ENCODE measurements around the gene SCGB1A1.
A peak's percentile ranks its signal among the peaks of the same experiment; 100 is the strongest.
"Not testable (repeated sequence)": the region's sequence is repeated elsewhere in the genome, so short reads cannot be mapped to it uniquely, and the experiment has no call there.

SCGB1A1 gene, protein sequence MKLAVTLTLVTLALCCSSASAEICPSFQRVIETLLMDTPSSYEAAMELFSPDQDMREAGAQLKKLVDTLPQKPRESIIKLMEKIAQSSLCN
- 0 reads per million in 3 experiments for total RNA-seq

DNA sequence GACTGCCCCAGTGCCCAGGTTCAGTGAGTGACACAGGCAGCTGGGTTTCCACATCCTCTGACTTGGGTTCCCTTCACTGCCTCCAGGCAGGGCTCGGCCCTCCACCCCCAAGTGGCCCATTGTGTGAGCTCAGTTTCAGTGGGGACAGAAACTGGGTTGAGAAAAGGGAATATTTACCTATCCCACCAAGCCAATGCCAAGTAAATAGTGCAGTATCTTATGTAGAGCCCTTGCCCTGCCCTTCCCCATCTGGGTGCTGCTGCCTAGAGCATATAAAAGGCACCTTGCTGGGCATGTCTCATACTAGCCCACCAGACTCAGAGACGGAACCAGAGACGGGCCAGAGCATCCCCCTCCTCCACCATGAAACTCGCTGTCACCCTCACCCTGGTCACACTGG is at the start of gene SCGB1A1:
Gene SCGB1A1 (plus strand): TSS at position 301 of the 400 bp plus-strand sequence. CDS start 63 bp downstream, at position 364.
- no peak for DNase-seq

DNA sequence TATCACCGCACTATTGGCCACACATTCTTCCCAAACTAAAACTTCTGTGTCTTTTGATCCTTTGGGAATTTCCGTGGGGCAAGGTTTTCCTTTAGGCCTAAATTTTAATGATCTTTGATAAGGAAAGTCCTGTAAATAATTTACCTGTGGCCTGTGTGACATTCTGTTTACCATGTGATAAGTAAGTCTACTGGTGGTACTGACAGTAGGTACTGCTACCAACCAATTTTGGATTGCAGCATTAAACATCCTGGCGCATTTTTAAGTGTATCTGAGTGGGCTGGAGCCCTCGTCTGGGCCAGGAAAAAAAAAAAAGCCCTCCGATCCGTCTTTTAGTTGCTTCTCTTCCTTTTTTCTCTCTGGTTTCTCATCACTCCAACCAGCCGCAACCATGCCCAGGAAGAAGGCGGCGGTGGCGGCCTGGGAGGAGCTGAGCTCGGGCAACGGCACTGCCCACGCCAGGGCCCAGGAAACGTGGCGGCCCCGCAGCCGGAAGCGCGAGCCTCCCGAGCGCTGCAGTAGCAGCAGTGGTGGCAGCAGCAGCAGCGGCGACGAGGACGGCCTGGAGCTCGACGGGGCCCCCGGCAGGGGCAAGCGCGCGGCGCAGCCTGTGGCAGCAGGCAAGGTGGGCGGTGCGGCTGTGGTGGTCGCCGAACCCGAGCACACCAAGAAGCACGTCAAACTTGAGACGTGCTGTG is 47.9 kb upstream of the SCGB1A1 start:
- peak; percentile 45 for DNase-seq

DNA sequence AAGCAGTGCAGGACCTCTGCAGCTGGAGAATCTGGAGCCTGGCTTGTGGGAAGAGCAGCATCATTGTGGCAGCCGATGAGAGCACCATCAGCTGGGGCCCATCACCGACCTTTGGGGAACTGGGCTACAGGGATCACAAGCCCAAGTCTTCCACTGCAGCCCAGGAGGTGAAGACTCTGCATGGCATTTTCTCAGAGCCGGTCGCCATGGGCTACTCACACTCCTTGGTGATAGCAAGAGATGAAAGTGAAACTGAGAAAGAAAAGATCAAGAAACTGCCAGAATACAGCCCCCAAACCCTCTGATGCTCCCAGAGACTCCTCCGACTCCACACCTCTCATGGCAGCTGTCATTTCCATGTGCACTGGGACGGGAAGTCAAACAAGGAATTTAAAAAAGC is 46.0 kb upstream of the SCGB1A1 start:
- DNase-seq = no peak

DNA sequence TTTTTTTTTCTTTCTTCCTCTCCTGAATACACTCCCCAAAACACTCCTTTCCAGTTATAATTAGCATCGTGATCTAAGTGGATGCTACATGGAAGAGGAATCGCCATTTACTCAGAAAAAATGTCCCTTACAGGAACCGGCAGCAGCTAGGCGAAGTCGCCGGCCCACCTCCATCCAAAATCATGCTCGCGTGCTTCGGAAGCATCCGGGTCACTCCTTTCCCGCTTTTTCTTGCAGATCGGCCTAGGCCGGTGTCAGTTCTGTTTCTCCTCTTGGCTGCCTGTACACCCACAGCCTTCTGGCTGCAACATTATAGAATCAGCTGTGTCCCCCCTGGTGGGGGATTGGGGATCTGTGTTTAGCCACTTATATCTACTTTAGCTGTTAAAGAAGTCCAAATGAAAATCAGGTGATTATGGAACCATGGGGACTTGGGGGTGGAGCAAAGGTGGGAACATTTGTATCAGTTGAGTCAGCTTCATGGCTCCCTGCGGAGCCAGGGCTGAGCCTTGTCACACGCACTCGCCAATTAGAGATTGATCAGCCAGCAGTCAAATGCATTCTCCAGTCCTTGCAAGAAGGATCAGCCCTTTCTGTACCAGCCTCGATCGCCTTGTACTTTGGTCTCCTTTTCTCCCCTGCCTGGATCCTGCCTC is 45.2 kb upstream of the SCGB1A1 start:
- DNase-seq = no peak

DNA sequence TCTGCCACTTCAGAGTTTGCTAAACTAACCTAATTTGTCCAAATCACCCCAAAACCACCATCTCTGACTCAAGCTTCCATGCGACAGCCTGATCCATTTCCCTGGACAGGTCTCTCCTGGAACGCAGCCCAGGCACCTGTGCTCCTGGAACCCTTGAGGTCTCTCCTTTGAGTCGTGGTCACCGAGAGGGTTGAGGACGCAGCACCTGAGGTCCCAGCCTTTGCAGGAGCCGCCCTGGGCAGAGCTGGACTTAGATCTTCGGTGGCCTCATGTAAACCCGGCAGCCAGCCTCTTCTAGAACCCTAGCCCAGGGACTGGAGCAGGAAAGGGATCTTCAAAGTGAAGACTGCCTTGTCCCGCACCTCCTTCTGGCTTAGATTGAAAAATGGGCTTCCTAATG is 44.0 kb upstream of the SCGB1A1 start:
- DNase-seq = no peak

DNA sequence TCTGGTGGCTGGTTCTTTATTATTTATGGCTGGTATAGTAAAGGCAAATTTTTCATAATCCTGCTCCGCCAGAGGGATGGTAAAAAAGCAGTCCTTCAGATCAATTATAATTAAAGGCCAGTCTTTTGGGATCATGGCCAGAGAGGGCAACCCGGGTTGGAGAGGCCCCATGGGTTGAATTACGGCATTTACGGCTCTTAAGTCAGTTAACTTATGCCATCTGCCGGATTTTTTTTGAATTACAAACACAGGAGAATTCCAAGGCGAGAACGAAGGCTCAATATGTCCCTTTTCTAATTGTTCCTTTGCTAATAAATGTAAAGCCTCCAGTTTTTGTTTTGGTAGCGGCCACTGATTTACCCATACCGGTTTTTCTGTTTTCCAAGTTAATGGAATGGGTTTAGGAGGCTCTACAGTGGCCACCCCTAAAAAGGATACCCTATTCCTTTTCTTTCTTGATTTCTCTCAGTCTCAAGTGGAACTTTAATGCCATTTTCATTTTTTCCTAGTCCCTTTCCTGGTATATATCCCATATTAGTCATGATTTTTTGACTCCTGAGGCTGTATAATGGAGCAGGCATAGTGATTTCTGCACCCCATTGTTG is 40.3 kb upstream of the SCGB1A1 start:
- peak; percentile 26 for DNase-seq

DNA sequence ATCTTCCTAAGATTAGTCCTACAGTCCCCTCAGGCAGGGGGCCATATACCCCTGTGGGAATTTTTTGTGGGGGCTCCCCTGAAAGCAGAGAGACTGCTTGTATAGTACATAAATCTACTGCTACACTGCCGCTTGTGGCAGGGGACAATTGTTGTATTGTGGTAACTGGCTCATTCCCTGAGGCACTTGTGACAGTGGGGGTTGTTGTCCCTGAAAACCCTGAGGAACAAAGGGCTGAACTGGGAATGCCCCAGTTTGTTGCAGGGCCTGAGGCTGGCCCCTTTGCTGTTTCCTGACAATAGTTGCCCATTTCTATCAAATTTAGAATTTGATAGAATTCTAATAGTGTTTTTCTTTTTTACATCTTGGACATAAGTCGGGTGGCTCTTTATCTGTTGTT is 39.2 kb upstream of the SCGB1A1 start:
- not testable (repeated sequence) for DNase-seq

DNA sequence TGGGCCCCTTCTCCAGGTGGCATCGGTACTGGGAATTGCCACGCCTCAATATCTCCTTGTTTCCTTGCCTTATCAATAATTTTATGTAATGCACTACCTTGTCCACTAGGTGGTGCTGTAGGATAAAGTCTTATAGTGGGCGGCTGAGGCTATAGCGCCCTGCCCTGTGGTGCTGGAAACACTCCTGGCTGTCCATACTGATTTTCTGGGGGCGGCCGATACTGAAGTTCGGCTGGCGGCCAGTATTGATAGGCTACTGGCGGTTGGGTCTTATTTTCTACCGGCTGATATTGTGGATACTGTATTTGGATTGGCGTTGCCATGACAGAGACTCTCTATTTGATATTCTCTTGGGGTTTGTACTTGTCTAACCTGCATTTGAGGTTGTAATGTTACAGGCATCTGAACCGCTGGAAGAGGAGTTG is 38.0 kb upstream of the SCGB1A1 start:
- DNase-seq = peak; percentile 61

DNA sequence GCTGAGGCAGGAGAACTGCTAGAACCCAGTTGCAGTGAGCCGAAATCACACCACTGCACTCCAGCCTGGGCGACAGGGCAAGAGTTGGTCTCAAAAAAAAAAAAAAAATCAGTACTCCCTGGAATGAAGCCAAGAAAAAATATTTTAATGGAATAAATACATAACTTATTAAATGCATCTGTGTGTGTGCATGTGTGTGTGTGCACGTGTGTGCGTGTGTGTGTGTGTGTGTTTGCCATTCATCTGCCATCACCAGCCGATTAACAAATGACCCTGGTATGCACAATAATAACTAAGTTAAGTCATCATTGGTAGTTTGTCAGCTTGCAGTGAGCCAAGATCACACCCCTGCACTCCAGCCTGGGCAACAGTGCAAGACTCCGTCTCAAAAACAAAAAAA is 35.0 kb upstream of the SCGB1A1 start:
- no peak for DNase-seq

DNA sequence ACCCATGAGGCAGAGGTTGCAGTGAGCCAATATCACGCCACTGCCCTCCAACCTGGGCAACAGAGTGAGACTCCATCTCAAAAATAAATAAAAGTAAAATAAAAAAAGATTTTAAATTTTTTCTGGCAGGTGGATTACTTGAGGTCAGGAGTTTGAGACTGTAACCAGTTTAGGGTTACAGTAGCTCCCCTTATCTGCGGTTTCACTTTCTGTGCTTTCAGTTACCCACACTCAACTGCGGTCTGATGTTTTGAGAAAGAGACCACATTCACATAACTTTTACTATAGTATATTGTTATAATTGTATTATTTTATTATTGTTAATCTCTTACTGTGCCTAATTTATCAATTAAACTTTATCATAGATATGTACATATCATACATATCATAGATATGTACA is 32.8 kb upstream of the SCGB1A1 start:
- peak; percentile 40 for DNase-seq

DNA sequence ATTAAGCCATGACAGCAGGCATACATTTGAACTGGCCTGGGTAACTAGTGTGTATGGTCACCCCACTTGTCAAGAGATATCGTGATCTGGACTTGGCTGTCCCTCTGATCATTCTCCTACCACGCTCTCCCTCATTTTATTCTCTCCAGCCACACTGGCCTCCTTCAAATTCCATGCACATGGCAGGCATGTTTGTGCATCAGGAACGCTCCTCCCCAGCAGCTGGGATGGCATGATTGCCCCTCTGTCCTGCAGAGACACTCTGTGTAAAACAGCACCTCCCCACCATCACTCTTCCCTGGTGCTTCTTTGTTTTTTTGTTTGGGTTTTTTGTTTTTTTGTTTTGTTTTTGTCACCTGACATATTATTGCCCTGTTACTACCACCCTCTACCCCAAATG is 31.5 kb upstream of the SCGB1A1 start:
- no peak for DNase-seq

DNA sequence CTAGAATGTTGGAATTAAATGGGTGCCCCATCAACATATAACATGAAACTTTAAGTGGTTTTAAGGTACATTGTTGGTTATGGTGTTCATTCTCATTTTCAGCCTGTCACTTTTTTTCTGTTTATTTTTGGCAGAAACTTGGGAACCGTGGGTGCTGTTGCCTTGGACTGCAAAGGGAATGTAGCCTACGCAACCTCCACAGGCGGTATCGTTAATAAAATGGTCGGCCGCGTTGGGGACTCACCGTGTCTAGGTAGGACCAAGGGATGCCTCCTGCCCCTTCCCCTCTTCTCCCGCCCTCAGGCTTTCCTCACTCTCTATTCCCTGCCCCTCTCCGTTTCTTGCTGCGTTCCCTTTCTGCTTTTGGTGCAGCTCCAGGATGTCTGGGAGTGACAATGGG is 29.8 kb upstream of the SCGB1A1 start:
- no peak for DNase-seq

DNA sequence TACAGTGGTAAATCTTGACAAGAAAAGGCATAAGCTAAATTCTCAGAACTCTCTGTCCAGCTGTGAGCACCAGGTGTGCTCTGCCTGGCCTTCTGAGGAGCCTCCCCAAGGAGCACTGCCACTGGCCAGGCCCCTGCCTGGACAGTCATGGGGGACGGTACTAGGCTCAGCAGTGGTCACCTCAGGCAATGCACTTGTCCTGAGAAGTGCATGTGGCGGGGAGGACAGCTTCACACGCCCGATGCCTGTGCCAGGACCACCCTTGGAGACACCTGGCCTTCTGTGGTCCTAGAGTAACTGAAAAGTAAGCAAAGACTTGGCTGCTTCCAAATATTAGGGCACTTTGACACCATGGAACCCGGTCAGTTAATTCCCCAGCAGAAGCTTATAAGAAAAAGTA is 28.6 kb upstream of the SCGB1A1 start:
- no peak for DNase-seq

DNA sequence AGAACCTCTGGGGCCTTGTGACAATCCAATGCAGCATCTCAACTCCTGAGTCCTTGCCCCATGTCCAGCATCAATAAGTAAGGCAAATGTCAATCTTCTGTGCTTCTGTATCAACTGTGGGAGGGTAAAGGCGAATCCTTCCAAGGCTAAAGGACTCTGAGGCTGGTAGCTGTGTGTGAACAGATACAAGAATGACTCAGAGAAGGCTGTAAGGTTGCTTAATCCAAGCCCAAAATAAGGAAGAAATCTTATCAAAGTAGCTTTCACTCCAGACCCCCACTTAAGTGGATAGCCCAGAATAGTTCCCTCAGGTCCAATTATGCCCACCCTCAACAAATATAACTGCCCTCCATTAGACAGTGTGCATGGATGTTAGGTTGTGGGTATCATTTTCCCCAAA is 28.1 kb upstream of the SCGB1A1 start:
- DNase-seq = no peak

DNA sequence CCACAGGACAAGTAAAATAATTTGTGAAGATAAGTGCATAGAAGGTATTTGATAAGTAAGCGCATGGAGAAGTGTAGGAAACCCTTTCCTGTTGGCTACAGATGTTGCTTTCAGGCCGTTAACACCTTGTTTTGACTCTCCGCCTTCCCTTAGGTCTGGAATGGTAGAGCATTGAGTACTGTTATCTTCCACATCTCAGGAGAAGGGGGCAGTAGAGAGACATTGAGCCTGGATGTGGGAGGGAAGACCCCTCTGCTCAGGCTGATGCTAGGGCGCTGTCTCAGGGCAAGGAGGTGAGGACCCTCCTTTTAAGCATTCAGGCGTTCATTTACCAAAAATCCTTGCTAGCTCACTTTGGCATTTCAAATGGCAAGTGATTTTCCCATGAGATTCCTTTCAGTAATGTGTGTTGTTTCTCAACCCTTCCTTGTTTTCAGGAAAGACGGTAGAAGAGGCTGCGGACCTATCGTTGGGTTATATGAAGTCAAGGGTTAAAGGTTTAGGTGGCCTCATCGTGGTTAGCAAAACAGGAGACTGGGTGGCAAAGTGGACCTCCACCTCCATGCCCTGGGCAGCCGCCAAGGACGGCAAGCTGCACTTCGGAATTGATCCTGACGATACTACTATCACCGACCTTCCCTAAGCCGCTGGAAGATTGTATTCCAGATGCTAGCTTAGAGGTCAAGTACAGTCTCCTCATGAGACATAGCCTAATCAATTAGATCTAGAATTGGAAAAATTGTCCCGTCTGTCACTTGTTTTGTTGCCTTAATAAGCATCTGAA is 27.0 kb upstream of the SCGB1A1 start:
- no peak for DNase-seq

DNA sequence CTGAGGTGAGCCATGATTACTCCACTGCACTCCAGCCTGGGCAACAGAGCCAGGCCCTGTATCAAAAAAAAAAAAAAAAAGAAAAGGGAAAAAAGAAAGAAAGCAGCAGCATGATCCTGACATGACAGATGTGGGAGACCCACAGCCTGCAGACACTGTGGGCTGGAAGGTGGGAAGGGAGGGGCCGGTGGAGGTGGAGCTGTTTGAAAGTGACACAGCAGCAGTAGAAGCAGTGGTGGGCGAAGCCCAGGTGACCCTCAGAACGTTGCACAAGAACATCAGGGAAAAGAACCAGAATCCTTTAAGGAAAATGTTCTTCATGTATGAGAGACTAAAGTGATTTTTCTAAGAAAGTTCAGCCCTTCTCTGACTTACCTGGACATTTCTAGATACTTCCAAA is 26.3 kb upstream of the SCGB1A1 start:
- DNase-seq = no peak

DNA sequence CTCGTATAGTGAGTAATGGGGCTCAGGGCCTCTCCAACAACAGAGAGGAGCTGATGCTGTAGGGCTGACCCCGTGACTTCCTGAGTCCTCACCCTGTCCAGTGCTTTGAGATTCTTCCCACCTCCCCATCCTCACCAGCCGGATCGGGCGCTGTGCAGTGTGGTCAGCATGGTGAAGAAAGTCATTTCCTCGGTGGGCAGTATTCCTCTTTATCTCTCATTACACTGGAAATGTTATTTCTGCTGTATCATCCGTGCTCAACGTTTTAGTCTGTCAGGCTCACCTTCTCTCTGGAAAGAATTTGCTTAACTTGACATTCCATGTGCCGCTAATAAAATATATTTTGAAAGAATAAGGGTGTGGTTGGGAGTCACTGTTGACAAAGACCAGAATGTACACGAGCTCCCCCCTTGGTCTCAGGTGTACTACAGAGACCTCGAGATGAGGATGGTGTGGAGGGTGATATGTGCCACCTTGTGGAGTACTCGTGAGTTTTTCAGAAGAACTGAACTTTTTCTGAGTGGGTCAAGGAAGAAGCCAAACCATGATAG is 25.7 kb upstream of the SCGB1A1 start:
- DNase-seq = no peak

DNA sequence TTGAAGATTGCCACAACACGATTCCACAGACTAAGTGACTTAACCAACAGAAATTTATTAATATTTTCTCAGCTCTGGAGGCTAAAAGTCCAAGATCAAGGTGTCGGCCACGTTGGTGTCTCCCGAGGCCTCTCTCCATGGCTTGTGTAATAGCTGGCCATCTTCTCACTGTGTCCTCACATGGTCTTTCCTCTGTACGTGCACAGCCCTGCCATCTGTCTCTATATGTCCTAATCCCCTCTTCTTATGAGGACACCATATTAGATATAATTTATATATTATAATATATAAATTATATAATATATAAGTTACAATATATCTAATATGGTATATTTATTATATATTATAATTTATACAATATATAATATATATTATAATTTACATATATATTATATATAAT is 25.1 kb upstream of the SCGB1A1 start:
- no peak for DNase-seq

DNA sequence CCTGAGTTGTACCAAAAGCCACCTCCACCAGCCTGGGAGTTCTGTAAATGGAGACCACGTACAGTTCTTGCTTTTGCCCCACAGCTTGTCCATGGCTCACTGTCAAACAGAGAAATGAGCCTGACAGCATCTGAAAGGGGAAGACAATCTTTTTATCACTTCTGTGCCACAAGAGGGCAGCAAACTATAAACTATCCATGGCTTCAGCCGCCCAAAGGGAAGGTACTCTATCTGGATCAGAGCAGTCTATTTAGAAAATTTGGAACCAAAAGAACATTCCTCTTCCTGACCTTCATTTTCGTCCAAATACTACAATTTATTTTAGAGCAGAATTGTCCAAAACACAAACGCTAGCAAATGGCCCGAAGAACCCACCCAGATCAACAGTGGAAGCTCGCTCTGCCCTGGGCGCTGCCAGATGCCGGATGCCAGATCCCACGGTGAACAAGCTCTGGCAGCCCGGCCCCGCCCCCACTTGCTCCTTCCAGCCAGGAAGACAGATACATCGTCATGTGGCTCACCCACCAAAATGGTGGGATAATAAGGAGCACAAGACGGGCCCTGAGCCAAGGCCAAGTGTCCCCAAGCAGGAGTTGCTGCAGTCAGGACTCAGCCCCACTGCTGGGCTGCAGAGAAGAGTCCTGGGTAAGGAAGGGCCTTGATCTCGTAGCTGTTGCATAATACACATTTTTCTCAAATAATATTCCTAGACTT is 23.9 kb upstream of the SCGB1A1 start:
- DNase-seq = peak; percentile 54

DNA sequence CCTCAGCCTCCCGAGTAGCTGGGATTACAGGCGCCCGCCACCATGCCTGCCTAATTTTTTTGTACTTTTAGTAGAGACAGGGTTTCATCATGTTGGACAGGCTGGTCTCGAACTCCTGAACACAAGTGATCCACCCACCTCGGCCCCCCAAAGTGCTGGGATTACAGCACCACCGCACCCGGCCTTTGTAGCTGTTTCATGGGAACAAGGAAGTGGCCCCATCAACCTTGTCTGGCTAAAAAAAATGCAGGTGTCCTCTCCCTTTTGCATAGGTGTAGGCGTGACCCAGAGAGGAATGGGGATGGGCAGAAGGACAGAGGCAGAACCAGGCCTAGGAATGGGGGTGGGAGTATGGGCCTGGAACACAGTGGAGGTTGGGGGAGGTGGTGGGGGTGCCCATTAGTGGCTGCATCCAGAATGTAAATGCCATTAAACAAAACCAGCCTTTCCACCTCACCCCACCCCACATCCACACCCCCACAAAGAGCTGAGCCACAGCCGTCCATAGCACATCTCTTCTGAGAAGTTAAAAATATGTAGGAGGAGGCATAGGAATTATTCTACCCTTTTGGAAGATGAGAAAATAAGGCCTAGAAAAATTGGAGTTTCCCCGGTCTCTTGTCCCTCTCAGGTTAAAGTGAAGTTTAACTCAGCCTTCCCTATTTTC is 22.8 kb upstream of the SCGB1A1 start:
- DNase-seq = no peak

Data from central memory CD4-positive, alpha-beta T cell (primary cell).